ENCODE results near the gene SHANK3.

DNA sequence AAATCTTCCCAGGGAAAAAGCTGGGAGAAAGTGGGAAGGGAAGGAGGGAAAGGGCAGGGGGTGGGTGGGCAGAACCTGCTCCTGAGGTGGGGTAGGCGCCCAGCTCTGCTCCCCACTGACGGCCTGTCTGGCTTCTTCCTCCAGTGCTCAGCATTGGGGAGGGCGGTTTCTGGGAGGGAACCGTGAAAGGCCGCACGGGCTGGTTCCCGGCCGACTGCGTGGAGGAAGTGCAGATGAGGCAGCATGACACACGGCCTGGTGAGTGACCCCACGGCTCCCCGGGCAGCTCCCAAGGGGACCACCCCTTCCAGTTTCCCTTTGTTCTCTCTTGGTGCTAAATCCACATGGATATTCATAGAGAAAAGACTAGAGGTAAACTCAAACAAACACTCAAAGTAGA is 25.9 kb downstream of the SHANK3 start:
- no peak for TF ChIP-seq RAD21 (IDR thresholded peaks at IDR 0.05 in 1 of 2, conservative IDR thresholded peaks at IDR 0.05 in 1 of 2; ENCODE audit: low read depth in 2 of 2, low read length in 2 of 2)
- TF ChIP-seq, protein P1, sequence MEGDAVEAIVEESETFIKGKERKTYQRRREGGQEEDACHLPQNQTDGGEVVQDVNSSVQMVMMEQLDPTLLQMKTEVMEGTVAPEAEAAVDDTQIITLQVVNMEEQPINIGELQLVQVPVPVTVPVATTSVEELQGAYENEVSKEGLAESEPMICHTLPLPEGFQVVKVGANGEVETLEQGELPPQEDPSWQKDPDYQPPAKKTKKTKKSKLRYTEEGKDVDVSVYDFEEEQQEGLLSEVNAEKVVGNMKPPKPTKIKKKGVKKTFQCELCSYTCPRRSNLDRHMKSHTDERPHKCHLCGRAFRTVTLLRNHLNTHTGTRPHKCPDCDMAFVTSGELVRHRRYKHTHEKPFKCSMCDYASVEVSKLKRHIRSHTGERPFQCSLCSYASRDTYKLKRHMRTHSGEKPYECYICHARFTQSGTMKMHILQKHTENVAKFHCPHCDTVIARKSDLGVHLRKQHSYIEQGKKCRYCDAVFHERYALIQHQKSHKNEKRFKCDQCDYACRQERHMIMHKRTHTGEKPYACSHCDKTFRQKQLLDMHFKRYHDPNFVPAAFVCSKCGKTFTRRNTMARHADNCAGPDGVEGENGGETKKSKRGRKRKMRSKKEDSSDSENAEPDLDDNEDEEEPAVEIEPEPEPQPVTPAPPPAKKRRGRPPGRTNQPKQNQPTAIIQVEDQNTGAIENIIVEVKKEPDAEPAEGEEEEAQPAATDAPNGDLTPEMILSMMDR (IDR thresholded peaks at IDR 0.05; ENCODE audit: control extremely low read depth in 1 of 3, insufficient read depth in 1 of 3, low read depth in 1 of 3, low read length in 3 of 3), result no peak
- no peak for TF ChIP-seq CEBPB (IDR thresholded peaks at IDR 0.05; ENCODE audit: low read depth, low read length)
